Tibial artery (tissue), 4 donors: ENCODE measurements around the gene SRPK2.

Experiments
- DNase-seq, 2 donors: peaks; one replicate each; pipeline ENCODE4 v3.0.0-alpha.2; 2019
- H3K27ac ChIP-seq, 2 donors: fragments of 200-600 bp; sonication (generic) in 1 of 2; 1 replicate in 1 of 2; 2 replicates in 1 of 2; pipeline ENCODE4 v1.5.1; 2018 to 2019; ENCODE audit warnings: mild to moderate bottlenecking in 1 of 2
- H3K27me3 ChIP-seq, 2 donors: fragments of 200-600 bp; sonication (generic) in 1 of 2; one replicate each; pipeline versions ENCODE4 v1.5.1 to v1.6.0; 2016 to 2019
- H3K36me3 ChIP-seq, 3 donors: fragments of 200-600 bp; sonication (generic) in 2 of 3; one replicate each; pipeline ENCODE4 v1.5.1; 2016 to 2019; ENCODE audit warnings: mild to moderate bottlenecking in 2 of 3
- H3K4me1 ChIP-seq, 4 donors: fragments of 200-600 bp; sonication (generic) in 2 of 4; 1 replicate in 3 of 4; 2 replicates in 1 of 4; pipeline ENCODE4 v1.5.1; 2016 to 2019
- H3K4me3 ChIP-seq, 2 donors: fragments of 200-600 bp; sonication (generic) in 1 of 2; 1 replicate in 1 of 2; 2 replicates in 1 of 2; pipeline ENCODE4 v1.5.1; 2018 to 2019; ENCODE audit warnings: mild to moderate bottlenecking in 2 of 2
- H3K9me3 ChIP-seq, 3 donors: fragments of 200-600 bp; sonication (generic) in 1 of 3; one replicate each; pipeline ENCODE4 v1.5.1; 2016 to 2019
- intact Hi-C: fragments of 100-400 bp; cut with DNase I; formaldehyde crosslinking; loops from one replicate; pipeline ENCODE4 v1.15.0; 2023; ENCODE audit warnings: low total_unique reads
- TF ChIP-seq, protein P1 (sequence below), 2 experiments: fragments of 200-600 bp in 1 of 2; fragments of 450-650 bp in 1 of 2; IDR thresholded peaks; one replicate each; pipeline ENCODE4 v1.5.1; 2017 to 2019; ENCODE audit warnings: antibody characterized with exemption in 2 of 2, mild to moderate bottlenecking in 1 of 2, moderate library complexity in 1 of 2

SRPK2 gene

DNA sequence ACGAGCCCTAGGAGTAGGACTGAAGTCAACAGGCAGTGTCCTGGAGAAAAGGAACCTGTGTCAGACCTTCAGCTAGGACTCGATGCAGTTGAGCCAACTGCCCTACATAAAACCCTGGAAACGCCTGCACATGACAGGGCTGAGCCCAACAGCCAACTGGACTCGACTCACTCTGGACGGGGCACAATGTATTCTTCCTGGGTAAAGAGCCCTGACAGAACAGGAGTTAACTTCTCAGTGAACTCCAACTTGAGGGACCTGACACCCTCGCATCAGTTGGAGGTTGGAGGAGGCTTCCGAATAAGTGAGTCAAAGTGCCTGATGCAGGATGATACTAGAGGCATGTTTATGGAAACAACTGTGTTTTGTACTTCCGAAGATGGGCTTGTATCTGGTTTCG, 281.3 kb downstream of the SRPK2 start:
- intact Hi-C loops: no loop called here
- H3K4me3 ChIP-seq: no peak overlapping the region
- H3K4me1 ChIP-seq: peaks cover 0 to 29% (median 5%) of the 10 kb centered on the region in 4 donors
- H3K36me3 ChIP-seq: peaks cover 78 to 84% (median 79%) of the 10 kb centered on the region in 3 donors
- H3K9me3 ChIP-seq: no peaks in the 10 kb centered on the region
- DNase-seq: no peak
- TF ChIP-seq, protein P1, sequence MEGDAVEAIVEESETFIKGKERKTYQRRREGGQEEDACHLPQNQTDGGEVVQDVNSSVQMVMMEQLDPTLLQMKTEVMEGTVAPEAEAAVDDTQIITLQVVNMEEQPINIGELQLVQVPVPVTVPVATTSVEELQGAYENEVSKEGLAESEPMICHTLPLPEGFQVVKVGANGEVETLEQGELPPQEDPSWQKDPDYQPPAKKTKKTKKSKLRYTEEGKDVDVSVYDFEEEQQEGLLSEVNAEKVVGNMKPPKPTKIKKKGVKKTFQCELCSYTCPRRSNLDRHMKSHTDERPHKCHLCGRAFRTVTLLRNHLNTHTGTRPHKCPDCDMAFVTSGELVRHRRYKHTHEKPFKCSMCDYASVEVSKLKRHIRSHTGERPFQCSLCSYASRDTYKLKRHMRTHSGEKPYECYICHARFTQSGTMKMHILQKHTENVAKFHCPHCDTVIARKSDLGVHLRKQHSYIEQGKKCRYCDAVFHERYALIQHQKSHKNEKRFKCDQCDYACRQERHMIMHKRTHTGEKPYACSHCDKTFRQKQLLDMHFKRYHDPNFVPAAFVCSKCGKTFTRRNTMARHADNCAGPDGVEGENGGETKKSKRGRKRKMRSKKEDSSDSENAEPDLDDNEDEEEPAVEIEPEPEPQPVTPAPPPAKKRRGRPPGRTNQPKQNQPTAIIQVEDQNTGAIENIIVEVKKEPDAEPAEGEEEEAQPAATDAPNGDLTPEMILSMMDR (IDR thresholded peaks at IDR 0.05): no peak
- H3K27ac ChIP-seq: no peak overlapping the region
- no peaks in the 10 kb centered on the region for H3K27me3 ChIP-seq

DNA sequence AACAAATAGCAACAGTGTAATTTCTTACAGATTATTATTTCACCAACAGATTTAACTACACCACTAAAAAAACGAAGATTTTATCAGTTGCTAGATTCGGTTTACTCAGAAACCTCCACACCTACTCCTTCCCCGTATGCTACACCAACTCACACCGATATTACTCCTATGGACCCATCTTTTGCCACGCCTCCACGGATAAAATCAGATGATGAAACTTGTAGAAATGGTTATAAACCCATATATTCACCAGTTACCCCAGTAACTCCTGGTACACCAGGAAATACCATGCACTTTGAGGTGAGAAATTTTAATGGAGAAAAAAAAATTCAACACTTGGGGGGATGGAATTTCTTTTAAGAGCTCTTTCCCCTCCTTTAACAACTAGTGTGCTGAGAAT, 282.2 kb downstream of the SRPK2 start:
- Histone ChIP-seq H3K9me3 (no peaks in the 10 kb centered on the region), H3K36me3 (peaks cover 70 to 75% (median 71%) of the 10 kb centered on the region in 3 donors), H3K27ac (peak overlapping the region in 1 of 2 donors; percentile 38), H3K4me1 (peaks cover 0 to 39% (median 3%) of the 10 kb centered on the region in 4 donors), H3K4me3 (no peak overlapping the region), H3K27me3 (no peaks in the 10 kb centered on the region)
- no peak for DNase-seq
- intact Hi-C loops: no loop called here
- TF ChIP-seq, protein P1 (IDR thresholded peaks at IDR 0.05): no peak

DNA sequence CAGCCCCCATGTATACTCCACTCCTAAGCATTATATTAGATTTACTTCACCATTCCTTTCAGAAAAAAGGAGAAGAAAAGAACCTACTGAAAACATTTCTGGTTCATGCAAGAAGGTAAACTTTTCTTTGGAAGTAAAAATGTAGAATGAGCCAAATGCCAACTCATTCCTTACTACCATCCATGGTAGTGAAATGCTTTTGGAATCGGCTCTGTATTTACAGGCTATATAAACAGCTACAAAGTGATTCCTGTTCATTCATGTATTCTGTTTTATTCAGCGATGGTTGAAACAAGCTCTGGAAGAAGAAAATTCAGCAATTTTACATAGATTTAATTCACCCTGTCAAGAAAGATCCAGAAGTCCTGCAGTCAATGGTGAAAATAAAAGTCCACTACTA, 283.1 kb downstream of the SRPK2 start:
- H3K4me3 ChIP-seq: no peak overlapping the region
- no peak for DNase-seq
- peaks cover 0 to 48% (median 4%) of the 10 kb centered on the region in 4 donors for H3K4me1 ChIP-seq
- peak overlapping the region in 1 of 2 donors; percentile 38 for H3K27ac ChIP-seq
- no peaks in the 10 kb centered on the region for H3K27me3 ChIP-seq
- TF ChIP-seq, protein P1 (IDR thresholded peaks at IDR 0.05): no peak
- H3K36me3 ChIP-seq: peaks cover 62 to 67% (median 63%) of the 10 kb centered on the region in 3 donors
- intact Hi-C loops: no loop called here
- H3K9me3 ChIP-seq: no peaks in the 10 kb centered on the region

DNA sequence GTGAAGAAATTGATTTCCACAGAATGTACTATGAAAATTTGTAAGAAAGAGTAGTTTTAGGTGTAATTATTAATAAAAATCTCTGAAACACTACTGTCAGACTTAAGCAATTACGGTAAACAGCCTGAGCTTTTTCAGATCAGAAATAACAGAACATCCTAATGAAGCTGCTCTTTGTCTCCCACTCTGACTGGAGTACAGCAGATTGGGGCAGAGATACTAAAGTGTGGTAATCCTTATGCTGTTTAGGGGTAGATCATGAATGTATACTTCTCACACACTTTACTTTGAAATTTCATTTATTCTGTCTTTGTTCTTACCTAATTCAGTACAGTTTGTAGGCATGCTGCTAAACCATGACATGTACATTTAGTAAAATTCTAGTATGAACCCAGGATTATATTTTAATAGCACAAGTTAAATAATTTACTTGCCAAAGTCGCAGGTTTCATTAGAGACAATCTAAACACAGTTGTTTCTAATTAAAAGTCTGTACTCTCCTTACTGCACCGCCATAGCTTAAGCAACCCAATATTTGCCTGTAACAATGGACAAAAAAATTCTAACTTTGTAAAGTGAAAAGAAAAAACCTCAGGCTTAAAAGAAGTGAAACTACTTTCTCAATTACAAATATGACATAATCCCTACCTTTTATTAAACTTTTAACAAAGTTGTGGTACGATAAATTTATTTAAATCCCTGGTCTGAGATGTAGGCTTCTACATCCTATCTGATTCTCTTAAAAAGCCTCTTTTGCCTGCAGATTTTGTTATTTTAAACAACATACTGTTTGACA, 286.0 kb downstream of the SRPK2 start:
- intact Hi-C loops: no loop called here
- Histone ChIP-seq H3K4me1 (peaks cover 0 to 66% (median 9%) of the 10 kb centered on the region in 4 donors), H3K9me3 (no peaks in the 10 kb centered on the region), H3K4me3 (no peak overlapping the region), H3K27ac (no peak overlapping the region), H3K36me3 (peaks cover 38 to 43% (median 38%) of the 10 kb centered on the region in 3 donors), H3K27me3 (no peaks in the 10 kb centered on the region)
- no peak for DNase-seq
- TF ChIP-seq, protein P1 (IDR thresholded peaks at IDR 0.05): no peak

DNA sequence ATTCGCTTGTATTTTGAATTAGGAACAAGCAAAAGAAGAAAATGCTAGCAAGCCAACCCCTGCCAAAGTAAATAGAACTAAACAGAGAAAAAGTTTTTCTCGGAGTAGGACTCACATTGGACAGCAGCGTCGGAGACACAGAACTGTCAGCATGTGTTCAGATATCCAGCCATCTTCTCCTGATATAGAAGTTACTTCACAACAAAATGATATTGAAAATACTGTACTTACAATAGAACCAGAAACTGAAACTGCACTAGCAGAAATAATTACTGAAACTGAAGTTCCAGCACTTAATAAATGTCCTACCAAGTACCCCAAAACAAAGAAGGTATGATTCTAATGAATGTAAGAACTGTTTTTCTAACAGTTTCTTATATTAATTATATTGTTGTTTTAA, 286.9 kb downstream of the SRPK2 start:
- H3K4me1 ChIP-seq: peaks cover 0 to 71% (median 9%) of the 10 kb centered on the region in 4 donors
- no peaks in the 10 kb centered on the region for H3K27me3 ChIP-seq
- no peak overlapping the region for H3K4me3 ChIP-seq
- no peaks in the 10 kb centered on the region for H3K9me3 ChIP-seq
- intact Hi-C loops: no loop called here
- H3K36me3 ChIP-seq: peaks cover 31 to 38% (median 36%) of the 10 kb centered on the region in 3 donors
- H3K27ac ChIP-seq: peak overlapping the region in 1 of 2 donors; percentile 23
- DNase-seq: no peak
- TF ChIP-seq, protein P1 (IDR thresholded peaks at IDR 0.05): no peak
